ENCODE data around the gene MUC4. TPM values are rescaled to one million over a fixed set of nuclear protein-coding genes. Genes with fewer than 3 reads are reported as not detected.

Gene MUC4, protein sequence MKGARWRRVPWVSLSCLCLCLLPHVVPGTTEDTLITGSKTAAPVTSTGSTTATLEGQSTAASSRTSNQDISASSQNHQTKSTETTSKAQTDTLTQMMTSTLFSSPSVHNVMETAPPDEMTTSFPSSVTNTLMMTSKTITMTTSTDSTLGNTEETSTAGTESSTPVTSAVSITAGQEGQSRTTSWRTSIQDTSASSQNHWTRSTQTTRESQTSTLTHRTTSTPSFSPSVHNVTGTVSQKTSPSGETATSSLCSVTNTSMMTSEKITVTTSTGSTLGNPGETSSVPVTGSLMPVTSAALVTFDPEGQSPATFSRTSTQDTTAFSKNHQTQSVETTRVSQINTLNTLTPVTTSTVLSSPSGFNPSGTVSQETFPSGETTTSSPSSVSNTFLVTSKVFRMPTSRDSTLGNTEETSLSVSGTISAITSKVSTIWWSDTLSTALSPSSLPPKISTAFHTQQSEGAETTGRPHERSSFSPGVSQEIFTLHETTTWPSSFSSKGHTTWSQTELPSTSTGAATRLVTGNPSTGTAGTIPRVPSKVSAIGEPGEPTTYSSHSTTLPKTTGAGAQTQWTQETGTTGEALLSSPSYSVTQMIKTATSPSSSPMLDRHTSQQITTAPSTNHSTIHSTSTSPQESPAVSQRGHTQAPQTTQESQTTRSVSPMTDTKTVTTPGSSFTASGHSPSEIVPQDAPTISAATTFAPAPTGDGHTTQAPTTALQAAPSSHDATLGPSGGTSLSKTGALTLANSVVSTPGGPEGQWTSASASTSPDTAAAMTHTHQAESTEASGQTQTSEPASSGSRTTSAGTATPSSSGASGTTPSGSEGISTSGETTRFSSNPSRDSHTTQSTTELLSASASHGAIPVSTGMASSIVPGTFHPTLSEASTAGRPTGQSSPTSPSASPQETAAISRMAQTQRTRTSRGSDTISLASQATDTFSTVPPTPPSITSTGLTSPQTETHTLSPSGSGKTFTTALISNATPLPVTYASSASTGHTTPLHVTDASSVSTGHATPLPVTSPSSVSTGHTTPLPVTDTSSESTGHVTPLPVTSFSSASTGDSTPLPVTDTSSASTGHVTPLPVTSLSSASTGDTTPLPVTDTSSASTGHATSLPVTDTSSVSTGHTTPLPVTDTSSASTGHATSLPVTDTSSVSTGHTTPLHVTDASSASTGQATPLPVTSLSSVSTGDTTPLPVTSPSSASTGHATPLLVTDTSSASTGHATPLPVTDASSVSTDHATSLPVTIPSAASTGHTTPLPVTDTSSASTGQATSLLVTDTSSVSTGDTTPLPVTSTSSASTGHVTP (N-terminal part only)
- polyA plus RNA-seq (2012; rRNA removed) = 0.06 and 0.07 TPM in 2 replicates
- polyA plus RNA-seq (2012; cell fraction: cytosol; rRNA removed) = 0.05 TPM in 2 replicates
- 0.04 TPM in 1 of 2 replicates, not detected in the other for polyA plus RNA-seq (2012; cell fraction: nucleus; rRNA removed)

GRCh38 chr3:195811756-195812155, at the start of gene MUC4:
TSS of gene MUC4 (minus strand) at chr3:195811929. CDS start at chr3:195811817, 112 bp downstream.
- Histone ChIP-seq H3K36me3 (replicated peaks in 1 of 2; ENCODE audit: control insufficient read depth in 1 of 2, insufficient read depth in 2 of 2, low read length in 1 of 2) (no peaks in the 10 kb centered on the region), H4K20me1 (ENCODE audit: insufficient read depth) (no peaks in the 10 kb centered on the region), H3K27me3 (ENCODE audit: insufficient read depth) (no peaks in the 10 kb centered on the region), H2AFZ (ENCODE audit: low read depth) (no peak within 1 kb of the TSS), H3K9ac (no peak within 1 kb of the TSS), H3K79me2 (ENCODE audit: insufficient read depth) (no peaks in the 10 kb centered on the region), H3K4me1 (ENCODE audit: control insufficient read depth in 1 of 2, insufficient read depth in 2 of 2, low read depth in 1 of 2, low read length in 1 of 2) (peaks cover 0 to 10% of the 10 kb centered on the region in 2 experiments; a peak in 1 of 4 replicates), H3K9me3 (no peaks in the 10 kb centered on the region), H3F3A (replicated peaks; ENCODE audit: insufficient read depth) (no peaks in the 10 kb centered on the region), H3K27ac (ENCODE audit: low read depth in 2 of 2, low read length in 1 of 2) (no peak within 1 kb of the TSS), H3K4me3 (ENCODE audit: low read depth in 2 of 2, low read length in 1 of 2) (no peak within 1 kb of the TSS), H3K9me2 (no peaks in the 10 kb centered on the region), H3K4me2 (no peak within 1 kb of the TSS)
- WGBS (ENCODE audit: low lambda C conversion rate) = 60% methylated on average over 14 of the region's 14 CpGs
- ChIA-PET CTCF (interaction anchor here (0.6 to 1.6 kb wide), 4 partner anchors 12 to 1065 kb away, joined by 3 to 5 read pairs (median 4); no protein-coding TSS in a partner anchor), POLR2A (no interaction called here)
- DNase-seq = no peak
- no peak for TF ChIP-seq TAF1 (IDR thresholded peaks at IDR 0.05; ENCODE audit: borderline replicate concordance, low read depth, low read length)
- no peak for TF ChIP-seq EZH2phosphoT487 (IDR thresholded peaks at IDR 0.05; ENCODE audit: borderline replicate concordance, low read depth)
- TF ChIP-seq MXI1 (IDR thresholded peaks at IDR 0.05; ENCODE audit: low read depth, low read length) = no peak
- no peak for TF ChIP-seq TCF12 (IDR thresholded peaks at IDR 0.05)

- Histone ChIP-seq H3K4me2 (no peak overlapping the region), H3K36me3 (replicated peaks in 1 of 2; ENCODE audit: control insufficient read depth in 1 of 2, insufficient read depth in 2 of 2, low read length in 1 of 2) (peaks cover 0 to 9% of the 10 kb centered on the region in 2 experiments), H3K9me2 (no peaks in the 10 kb centered on the region), H3K79me2 (ENCODE audit: insufficient read depth) (no peaks in the 10 kb centered on the region), H4K20me1 (ENCODE audit: insufficient read depth) (no peaks in the 10 kb centered on the region), H2AFZ (ENCODE audit: low read depth) (no peak overlapping the region), H3K9ac (no peak overlapping the region), H3F3A (replicated peaks; ENCODE audit: insufficient read depth) (peaks cover 12% of the 10 kb centered on the region), H3K4me1 (ENCODE audit: control insufficient read depth in 1 of 2, insufficient read depth in 2 of 2, low read depth in 1 of 2, low read length in 1 of 2) (peaks cover 0 to 6% of the 10 kb centered on the region in 2 experiments; a peak in 1 of 4 replicates), H3K4me3 (ENCODE audit: low read depth in 2 of 2, low read length in 1 of 2) (no peak overlapping the region), H3K27me3 (ENCODE audit: insufficient read depth) (no peaks in the 10 kb centered on the region), H3K9me3 (no peaks in the 10 kb centered on the region), H3K27ac (ENCODE audit: low read depth in 2 of 2, low read length in 1 of 2) (no peak overlapping the region)
- no peak for DNase-seq
- 81% methylated on average over 6 of the region's 6 CpGs for WGBS (ENCODE audit: low lambda C conversion rate)
- TF ChIP-seq SMC3 (IDR thresholded peaks at IDR 0.05; ENCODE audit: low read depth, low read length) (no peak), SIN3A (IDR thresholded peaks at IDR 0.05; ENCODE audit: borderline replicate concordance, low read depth, low read length) (no peak), TCF12 (IDR thresholded peaks at IDR 0.05) (no peak), IRF3 (IDR thresholded peaks at IDR 0.05; ENCODE audit: low read depth, low read length) (no peak), FOXM1 (IDR thresholded peaks at IDR 0.05; ENCODE audit: low read depth) (no peak), TEAD4 (IDR thresholded peaks at IDR 0.05; ENCODE audit: borderline replicate concordance, insufficient read depth) (no peak), NFIC (IDR thresholded peaks at IDR 0.05; ENCODE audit: borderline replicate concordance) (no peak), CHD2 (IDR thresholded peaks at IDR 0.05; ENCODE audit: low read length, partially characterized antibody) (no peak)
- ChIA-PET CTCF (interaction anchor here (1.5 to 16.4 kb wide), 4 partner anchors 10 to 55 kb away, joined by 4 to 606 read pairs (median 32); partner anchors contain the start of gene TNK2), POLR2A (no interaction called here)
Measured at GRCh38 chr3:195860456-195860855, 48.7 kb upstream of the MUC4 start.
